ENCODE measurements around the gene ITPKC.

Gene ITPKC

DNA sequence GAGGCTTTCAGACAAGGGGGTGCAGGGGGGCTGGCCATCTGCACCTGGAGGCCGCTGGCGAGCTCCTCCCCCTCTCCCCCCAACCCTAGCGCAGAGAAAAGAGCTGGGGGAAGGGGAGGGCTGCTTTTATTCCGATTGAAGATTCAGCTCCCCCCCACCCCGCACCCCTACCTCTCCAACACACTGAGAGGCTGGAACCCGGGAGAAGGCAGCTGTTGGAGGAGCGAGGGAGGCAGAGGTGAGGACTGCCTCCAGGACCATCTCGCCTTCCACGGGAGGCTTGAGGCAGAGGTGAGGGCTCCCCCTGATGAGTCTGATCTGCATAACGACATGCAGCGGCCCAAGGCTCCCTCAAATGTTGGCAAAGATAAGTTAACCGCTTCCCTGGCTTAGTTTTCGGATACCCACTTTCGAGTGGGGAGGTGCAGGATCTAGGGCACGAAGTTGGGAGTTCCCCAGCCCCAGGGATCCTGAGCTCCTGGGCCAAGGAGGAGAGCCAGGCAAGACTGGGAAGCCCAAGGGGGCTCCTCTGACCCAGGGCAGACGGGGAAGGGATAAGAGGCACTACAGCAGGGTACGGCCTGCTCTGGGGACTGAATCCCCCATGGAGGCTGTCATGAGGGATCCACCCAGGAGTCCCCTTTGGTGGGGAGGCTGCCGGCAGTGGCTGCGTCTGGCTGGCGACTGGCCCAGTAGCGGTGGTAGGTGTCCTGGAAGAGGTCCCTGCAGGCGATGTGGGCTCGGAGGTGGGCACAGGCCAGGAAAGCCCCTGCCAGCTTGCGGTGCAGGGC is 25.3 kb upstream of the ITPKC start:
- Histone ChIP-seq H3K27ac (ENCODE audit: low read depth, low read length) (peak overlapping the region; percentile 94), H3K36me3 (ENCODE audit: insufficient read depth, low read length) (peaks cover 36% of the 10 kb centered on the region), H3K9me3 (ENCODE audit: low read length) (no peaks in the 10 kb centered on the region), H3K4me3 (ENCODE audit: low read depth in 1 of 2, low read length in 2 of 2) (peak overlapping the region in 1 of 2 donors; percentile 70), H3K9ac (ENCODE audit: low read length) (no peak overlapping the region), H3K27me3 (ENCODE audit: control insufficient read depth in 1 of 2, insufficient read depth in 2 of 2, low read length in 2 of 2) (no peaks in the 10 kb centered on the region), H3K4me1 (ENCODE audit: insufficient read depth, low read length) (peaks cover 27% of the 10 kb centered on the region)

DNA sequence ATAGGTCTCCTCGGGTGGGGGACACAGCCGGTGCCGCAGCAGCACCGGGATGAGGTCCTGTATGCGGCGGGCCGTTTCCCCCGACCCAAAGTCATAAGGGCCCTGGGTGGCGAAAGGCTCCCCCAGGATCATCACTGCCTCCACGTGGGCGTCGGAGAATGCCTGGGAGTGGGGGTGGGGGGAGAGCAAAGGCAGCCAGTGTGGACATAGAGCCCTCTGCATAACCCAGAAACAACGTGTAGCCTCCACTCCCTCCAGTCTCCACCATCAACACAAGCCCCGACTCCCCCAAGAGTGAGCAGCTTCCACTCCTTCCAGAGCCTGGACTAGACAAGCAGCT is 24.7 kb upstream of the ITPKC start:
- no peaks in the 10 kb centered on the region for H3K27me3 ChIP-seq (ENCODE audit: control insufficient read depth in 1 of 2, insufficient read depth in 2 of 2, low read length in 2 of 2)
- H3K4me3 ChIP-seq (ENCODE audit: low read depth in 1 of 2, low read length in 2 of 2), result no peak overlapping the region
- H3K27ac ChIP-seq (ENCODE audit: low read depth, low read length), result no peak overlapping the region
- H3K36me3 ChIP-seq (ENCODE audit: insufficient read depth, low read length), result peaks cover 30% of the 10 kb centered on the region
- H3K9me3 ChIP-seq (ENCODE audit: low read length), result no peaks in the 10 kb centered on the region
- H3K4me1 ChIP-seq (ENCODE audit: insufficient read depth, low read length), result peaks cover 27% of the 10 kb centered on the region
- no peak overlapping the region for H3K9ac ChIP-seq (ENCODE audit: low read length)

DNA sequence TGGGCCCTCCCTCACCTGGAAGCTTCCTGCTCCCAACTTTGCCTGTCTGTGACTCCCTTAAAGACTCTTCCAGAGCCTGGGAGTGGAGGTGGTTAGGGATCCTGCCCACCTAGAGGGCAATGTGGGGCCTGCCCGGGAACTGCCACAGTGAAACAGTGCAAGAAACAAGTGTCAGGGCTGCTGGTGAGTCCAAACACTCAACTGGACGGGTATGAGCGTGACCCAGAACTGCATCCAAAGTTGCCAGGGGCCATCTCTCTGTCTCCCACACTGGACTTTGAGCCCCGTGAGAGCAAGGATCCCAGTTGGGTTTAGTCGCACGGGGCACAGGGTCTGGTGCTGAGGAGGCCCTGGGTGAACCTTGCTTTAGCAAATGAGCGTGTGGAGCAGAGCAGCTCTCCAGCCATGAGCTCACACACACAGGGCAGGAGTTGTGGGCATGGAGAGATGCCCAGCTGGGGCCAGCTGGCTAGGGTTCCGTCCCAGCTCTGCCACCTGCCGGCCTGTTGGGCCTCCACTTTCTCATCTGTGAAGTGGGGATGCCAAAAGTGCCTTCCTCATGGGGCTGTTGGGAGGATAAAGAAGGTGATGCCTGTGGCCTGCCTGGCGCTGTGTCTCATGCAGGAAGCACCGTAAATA is 23.6 kb upstream of the ITPKC start:
- H3K9me3 ChIP-seq (ENCODE audit: low read length), result no peaks in the 10 kb centered on the region

DNA sequence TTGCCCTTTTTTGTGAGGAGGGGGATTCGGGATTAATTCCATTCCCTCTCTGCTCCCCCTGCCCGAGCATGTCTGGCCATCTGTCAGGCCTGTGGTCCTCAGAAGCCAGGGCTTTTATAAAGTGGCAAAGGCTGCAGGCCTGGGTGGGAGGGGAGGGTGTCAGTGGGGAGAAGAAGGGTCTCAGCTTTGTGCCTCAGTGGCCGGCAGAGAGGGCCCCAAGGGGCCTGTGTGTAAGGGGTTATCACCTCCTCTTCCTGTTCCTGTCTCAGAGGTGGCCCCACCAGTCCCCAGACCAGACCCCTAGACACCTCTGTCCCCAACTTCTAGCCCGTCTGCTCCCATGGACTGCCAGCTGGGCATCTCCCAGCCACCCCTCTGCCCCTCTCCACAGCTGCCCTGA is 23.0 kb upstream of the ITPKC start:
- no peaks in the 10 kb centered on the region for H3K27me3 ChIP-seq (ENCODE audit: control insufficient read depth in 1 of 2, insufficient read depth in 2 of 2, low read length in 2 of 2)
- H3K9ac ChIP-seq (ENCODE audit: low read length), result no peak overlapping the region
- no peak overlapping the region for H3K27ac ChIP-seq (ENCODE audit: low read depth, low read length)
- H3K9me3 ChIP-seq (ENCODE audit: low read length), result no peaks in the 10 kb centered on the region
- H3K36me3 ChIP-seq (ENCODE audit: insufficient read depth, low read length), result peaks cover 30% of the 10 kb centered on the region
- H3K4me3 ChIP-seq (ENCODE audit: low read depth in 1 of 2, low read length in 2 of 2), result no peak overlapping the region
- H3K4me1 ChIP-seq (ENCODE audit: insufficient read depth, low read length), result peaks cover 15% of the 10 kb centered on the region

More for the DNA sequence above, 23.6 kb upstream of the ITPKC start:
- Histone ChIP-seq H3K27me3 (ENCODE audit: control insufficient read depth in 1 of 2, insufficient read depth in 2 of 2, low read length in 2 of 2) (no peaks in the 10 kb centered on the region), H3K27ac (ENCODE audit: low read depth, low read length) (no peak overlapping the region), H3K4me3 (ENCODE audit: low read depth in 1 of 2, low read length in 2 of 2) (no peak overlapping the region), H3K4me1 (ENCODE audit: insufficient read depth, low read length) (peaks cover 20% of the 10 kb centered on the region), H3K36me3 (ENCODE audit: insufficient read depth, low read length) (peaks cover 30% of the 10 kb centered on the region), H3K9ac (ENCODE audit: low read length) (no peak overlapping the region)

DNA sequence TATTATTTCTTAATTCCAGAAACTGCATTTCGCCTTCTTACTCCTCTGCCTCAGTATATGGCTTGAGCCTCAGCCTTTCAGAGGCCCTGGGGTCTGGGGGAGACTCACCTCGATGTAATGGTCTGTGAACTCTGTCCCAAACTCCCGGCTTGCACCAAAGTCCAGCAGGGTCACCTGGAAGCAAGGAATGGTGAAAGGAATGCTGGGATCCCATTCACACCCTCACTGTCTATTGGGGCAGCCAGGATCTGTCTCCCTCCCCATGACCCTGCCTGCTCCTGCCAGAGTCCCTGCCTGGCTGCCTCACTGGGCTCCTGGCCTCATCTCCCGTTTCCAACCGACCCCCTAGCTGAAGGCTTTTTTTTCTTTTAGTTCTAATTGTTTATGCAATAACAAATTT is 21.0 kb upstream of the ITPKC start:
- H3K9me3 ChIP-seq (ENCODE audit: low read length), result no peaks in the 10 kb centered on the region
- H3K36me3 ChIP-seq (ENCODE audit: insufficient read depth, low read length), result peaks cover 30% of the 10 kb centered on the region
- H3K9ac ChIP-seq (ENCODE audit: low read length), result no peak overlapping the region
- H3K4me1 ChIP-seq (ENCODE audit: insufficient read depth, low read length), result peaks cover 6% of the 10 kb centered on the region
- H3K27ac ChIP-seq (ENCODE audit: low read depth, low read length), result no peak overlapping the region
- H3K4me3 ChIP-seq (ENCODE audit: low read depth in 1 of 2, low read length in 2 of 2), result no peak overlapping the region
- H3K27me3 ChIP-seq (ENCODE audit: control insufficient read depth in 1 of 2, insufficient read depth in 2 of 2, low read length in 2 of 2), result no peaks in the 10 kb centered on the region

DNA sequence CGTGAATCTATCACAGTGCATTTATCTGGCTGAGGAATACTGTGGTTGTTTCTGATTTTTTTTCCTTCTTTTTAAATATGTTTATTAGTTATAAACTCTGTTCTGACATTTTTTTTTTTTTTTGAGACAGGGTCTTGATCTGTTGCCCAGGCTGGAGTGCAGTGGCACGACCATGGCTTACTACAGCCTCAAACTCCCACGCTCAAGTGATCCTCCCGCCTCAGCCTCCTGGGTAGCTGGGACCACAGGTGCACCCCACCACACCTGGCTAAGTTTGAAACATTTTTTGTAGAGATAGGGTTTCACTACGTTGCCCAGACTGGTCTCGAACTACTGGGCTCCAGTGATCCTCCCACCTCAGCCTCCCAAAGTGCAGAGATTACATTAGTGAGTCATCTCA is 19.9 kb upstream of the ITPKC start:
- Histone ChIP-seq H3K9ac (ENCODE audit: low read length) (no peak overlapping the region), H3K27me3 (ENCODE audit: control insufficient read depth in 1 of 2, insufficient read depth in 2 of 2, low read length in 2 of 2) (no peaks in the 10 kb centered on the region), H3K36me3 (ENCODE audit: insufficient read depth, low read length) (peaks cover 26% of the 10 kb centered on the region), H3K27ac (ENCODE audit: low read depth, low read length) (no peak overlapping the region), H3K4me3 (ENCODE audit: low read depth in 1 of 2, low read length in 2 of 2) (no peak overlapping the region), H3K9me3 (ENCODE audit: low read length) (no peaks in the 10 kb centered on the region), H3K4me1 (ENCODE audit: insufficient read depth, low read length) (peaks cover under 1% of the 10 kb centered on the region)

DNA sequence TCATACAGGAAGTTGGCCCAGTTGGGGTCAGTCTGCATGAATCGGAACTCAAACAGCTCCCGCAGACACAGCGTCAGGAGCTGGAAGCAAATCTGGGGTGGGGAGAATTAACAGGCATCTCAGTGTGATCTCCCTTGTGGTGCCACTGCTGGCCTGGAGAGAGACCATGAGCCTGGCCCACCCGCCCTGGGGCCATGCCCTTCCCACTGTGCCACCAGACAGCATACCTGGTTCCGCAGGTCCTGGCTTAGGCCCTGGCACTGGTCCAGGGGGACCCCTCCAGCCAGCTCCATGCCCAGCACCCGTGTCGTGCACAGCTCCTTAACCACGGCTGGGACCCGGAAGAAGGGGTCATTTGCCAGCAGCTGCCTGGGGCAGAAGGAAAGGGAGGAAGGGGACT is 16.8 kb upstream of the ITPKC start:
- Histone ChIP-seq H3K9me3 (ENCODE audit: low read length) (no peaks in the 10 kb centered on the region), H3K4me1 (ENCODE audit: insufficient read depth, low read length) (peaks cover 15% of the 10 kb centered on the region), H3K4me3 (ENCODE audit: low read depth in 1 of 2, low read length in 2 of 2) (no peak overlapping the region), H3K9ac (ENCODE audit: low read length) (no peak overlapping the region), H3K27me3 (ENCODE audit: control insufficient read depth in 1 of 2, insufficient read depth in 2 of 2, low read length in 2 of 2) (no peaks in the 10 kb centered on the region), H3K27ac (ENCODE audit: low read depth, low read length) (no peak overlapping the region), H3K36me3 (ENCODE audit: insufficient read depth, low read length) (peaks cover 26% of the 10 kb centered on the region)

DNA sequence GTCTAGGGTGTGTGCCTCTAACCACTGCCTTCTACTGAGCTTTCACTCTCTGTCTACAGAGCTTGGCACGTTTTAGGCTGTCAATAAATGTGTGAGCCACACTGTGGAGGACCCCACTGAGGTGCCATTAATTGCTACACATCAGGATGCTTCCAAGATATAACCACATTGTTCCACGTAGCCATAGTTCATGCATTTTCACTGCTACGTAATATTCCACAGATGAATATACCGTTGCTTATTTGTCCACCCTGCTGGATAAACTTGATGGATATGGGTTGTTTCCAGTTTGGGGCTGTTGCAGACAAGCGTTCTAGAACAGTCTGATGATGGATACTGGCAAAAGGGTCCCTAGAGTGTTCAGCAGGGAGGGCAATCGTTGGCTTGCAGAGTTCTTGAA is 15.2 kb upstream of the ITPKC start:
- H3K27ac ChIP-seq (ENCODE audit: low read depth, low read length), result peak overlapping the region; percentile 13
- H3K4me1 ChIP-seq (ENCODE audit: insufficient read depth, low read length), result peaks cover 15% of the 10 kb centered on the region
- no peak overlapping the region for H3K9ac ChIP-seq (ENCODE audit: low read length)
- H3K4me3 ChIP-seq (ENCODE audit: low read depth in 1 of 2, low read length in 2 of 2), result no peak overlapping the region
- no peaks in the 10 kb centered on the region for H3K27me3 ChIP-seq (ENCODE audit: control insufficient read depth in 1 of 2, insufficient read depth in 2 of 2, low read length in 2 of 2)
- H3K36me3 ChIP-seq (ENCODE audit: insufficient read depth, low read length), result peaks cover 23% of the 10 kb centered on the region
- no peaks in the 10 kb centered on the region for H3K9me3 ChIP-seq (ENCODE audit: low read length)

DNA sequence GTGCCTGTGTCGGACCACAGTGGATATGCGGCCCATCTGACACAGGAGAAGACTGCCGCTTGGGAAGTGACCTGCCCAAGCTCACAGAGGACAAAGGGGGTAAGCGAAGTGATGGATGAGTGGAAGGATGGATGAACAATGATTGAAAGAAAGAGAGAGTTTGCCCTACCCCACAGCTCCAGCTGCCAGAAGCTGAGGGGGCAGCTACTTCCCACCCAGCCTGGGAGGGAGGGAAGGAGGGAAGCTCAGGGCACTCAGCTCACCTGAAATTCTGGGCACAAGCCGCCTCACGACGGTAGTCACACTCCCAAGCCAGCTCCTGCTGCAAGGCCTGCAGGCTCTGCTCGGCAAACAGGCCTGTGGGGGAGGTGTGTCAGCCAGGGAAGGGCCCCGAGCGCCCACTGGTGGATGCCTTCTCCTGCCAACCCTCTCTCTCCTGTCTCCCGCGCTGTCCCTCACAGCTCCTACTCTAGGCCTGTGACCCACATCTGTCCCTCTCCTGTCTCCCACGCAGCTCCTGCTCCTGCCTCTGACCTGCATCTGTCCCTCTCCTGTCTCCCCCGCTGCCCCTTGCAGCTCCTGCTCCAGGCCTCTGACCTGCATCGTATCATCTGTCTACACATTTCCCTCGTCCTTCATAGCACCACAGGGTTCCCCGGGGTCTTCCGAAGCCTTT is 14.4 kb upstream of the ITPKC start:
- Histone ChIP-seq H3K4me3 (ENCODE audit: low read depth in 1 of 2, low read length in 2 of 2) (no peak overlapping the region), H3K9ac (ENCODE audit: low read length) (no peak overlapping the region), H3K36me3 (ENCODE audit: insufficient read depth, low read length) (peaks cover 23% of the 10 kb centered on the region), H3K4me1 (ENCODE audit: insufficient read depth, low read length) (peaks cover 15% of the 10 kb centered on the region), H3K27ac (ENCODE audit: low read depth, low read length) (peak overlapping the region; percentile 54), H3K9me3 (ENCODE audit: low read length) (no peaks in the 10 kb centered on the region), H3K27me3 (ENCODE audit: control insufficient read depth in 1 of 2, insufficient read depth in 2 of 2, low read length in 2 of 2) (no peaks in the 10 kb centered on the region)

DNA sequence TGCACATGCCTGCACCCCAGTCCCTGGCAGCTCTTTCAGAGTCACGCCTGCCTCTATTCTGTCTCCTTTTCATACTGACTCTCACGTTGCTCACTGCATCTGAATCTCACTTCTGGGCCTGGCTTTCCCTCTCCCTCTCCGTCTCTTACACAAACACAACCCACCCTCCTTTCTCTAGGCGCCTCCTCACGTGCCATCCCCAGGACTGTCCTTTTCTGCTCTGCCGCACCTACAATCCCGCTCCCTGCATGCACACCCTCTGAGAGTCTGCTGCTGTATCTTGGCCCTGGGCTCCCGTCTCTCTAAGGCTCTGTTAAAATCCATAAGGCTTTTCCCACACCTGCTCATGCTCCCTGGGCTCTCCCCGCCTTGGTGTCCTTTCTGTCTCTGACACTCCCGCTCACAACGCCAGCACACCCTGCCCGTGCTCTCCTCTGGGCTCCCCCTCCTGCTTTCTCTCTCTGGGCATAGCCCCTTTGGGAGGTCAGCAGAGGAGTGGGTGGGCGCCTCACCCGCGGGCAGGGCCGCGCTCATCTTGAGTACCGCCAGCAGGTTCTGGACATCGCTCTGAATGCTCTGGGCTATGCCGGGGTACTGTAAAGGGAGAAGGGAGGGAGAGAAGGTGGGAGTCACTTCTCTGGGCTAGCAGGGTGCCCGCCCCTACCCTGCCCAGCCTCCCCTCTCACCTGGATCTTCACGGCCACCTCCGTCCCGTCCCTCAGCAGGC is 13.7 kb upstream of the ITPKC start:
- Histone ChIP-seq H3K27me3 (ENCODE audit: control insufficient read depth in 1 of 2, insufficient read depth in 2 of 2, low read length in 2 of 2) (no peaks in the 10 kb centered on the region), H3K36me3 (ENCODE audit: insufficient read depth, low read length) (peaks cover 23% of the 10 kb centered on the region), H3K9ac (ENCODE audit: low read length) (no peak overlapping the region), H3K4me1 (ENCODE audit: insufficient read depth, low read length) (peaks cover 15% of the 10 kb centered on the region), H3K9me3 (ENCODE audit: low read length) (no peaks in the 10 kb centered on the region), H3K27ac (ENCODE audit: low read depth, low read length) (peak overlapping the region; percentile 54), H3K4me3 (ENCODE audit: low read depth in 1 of 2, low read length in 2 of 2) (no peak overlapping the region)
